NCI-H526 (cell line): Measurements from ENCODE around the gene ZBTB20.
A peak's percentile ranks its signal among the peaks of the same experiment; 100 is the strongest.
"Not testable (repeated sequence)": the region's sequence is repeated elsewhere in the genome, so short reads cannot be mapped to it uniquely, and the experiment has no call there.

Experiments used
- DNase-seq, 2 experiments: peaks; one replicate each; lab custom pipeline; 2025; lab: John Stamatoyannopoulos, UW

ZBTB20 gene

GRCh38 chr3:115147329-115148141 is 447 bp upstream of the ZBTB20 start:
- peak; percentile 99 for DNase-seq

DNA sequence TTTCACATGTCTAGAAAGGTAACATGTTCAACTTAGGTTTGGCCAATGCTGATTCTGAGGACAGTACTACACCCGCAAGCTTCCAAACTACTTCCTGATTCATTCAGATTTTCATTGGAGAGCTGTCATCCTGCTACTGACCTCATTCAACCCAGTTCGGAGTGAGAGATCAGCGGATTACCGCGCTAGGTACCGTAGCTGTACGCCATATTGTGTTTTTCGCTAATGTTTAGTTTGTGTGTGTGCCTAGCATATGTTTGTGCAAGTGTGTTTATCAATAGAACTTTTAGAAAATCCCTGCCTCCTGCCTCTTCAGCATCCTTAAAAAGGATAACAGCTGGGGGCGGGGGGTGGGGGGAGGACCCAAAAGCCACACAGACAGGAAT is 1.1 kb downstream of the ZBTB20 start:
- peak; percentile 12 to 60 for DNase-seq

GRCh38 chr3:115141033-115141757 is 5.9 kb downstream of the ZBTB20 start:
- no peak for DNase-seq

GRCh38 chr3:115139072-115139471 is 8.0 kb downstream of the ZBTB20 start:
- no peak for DNase-seq

DNA sequence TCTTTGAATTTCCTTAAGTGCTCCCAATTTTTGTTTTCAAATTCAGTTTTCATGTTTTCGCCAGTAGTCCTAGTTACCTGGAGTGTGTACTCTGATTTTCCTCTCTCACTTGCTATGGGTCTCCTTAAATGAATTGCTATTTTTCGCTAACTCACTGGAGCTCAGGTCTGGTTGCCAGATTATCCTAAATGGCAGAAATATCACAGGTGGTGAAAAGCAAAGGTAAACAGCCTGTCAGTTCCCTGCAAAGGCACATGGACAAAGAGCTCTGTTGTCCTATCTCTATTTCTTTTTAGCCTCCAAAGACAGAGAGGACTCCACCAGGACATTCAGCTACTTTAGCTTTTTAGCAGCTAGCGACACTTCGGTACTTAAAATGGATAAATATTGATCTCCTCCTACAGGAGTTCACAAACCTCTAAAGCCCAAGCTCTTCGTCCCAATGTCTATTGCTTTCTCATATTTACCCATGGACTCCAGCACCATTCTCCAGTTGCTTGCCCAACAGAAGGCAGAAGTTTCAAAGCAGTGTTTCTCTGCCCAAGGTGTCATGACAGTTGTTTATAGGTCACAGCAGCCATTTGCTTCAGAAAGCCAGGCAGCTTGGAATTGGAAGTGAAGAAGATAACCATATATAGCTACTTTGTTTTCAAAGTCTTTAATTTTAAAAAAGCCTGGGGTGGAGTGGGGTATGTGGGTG is 12.3 kb downstream of the ZBTB20 start:
- no peak for DNase-seq

DNA sequence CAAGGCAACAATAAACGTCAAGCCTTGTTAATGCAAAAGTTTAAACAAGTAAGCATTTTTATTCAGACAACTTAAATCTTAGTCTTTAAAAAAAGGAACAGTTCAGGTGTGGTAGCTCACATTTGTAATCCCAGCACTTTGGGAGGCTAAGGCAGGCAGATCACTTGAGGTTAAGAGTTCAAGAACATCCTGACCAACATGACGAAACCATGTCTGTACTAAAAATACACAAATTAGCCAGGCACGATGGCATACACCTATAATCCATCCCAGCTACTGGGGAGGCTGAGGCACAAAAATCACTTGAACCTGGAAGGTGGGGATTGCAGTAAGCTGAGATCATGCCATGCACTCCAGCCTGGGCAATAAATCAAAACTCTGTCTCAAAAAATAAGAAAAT is 19.9 kb downstream of the ZBTB20 start:
- no peak for DNase-seq

DNA sequence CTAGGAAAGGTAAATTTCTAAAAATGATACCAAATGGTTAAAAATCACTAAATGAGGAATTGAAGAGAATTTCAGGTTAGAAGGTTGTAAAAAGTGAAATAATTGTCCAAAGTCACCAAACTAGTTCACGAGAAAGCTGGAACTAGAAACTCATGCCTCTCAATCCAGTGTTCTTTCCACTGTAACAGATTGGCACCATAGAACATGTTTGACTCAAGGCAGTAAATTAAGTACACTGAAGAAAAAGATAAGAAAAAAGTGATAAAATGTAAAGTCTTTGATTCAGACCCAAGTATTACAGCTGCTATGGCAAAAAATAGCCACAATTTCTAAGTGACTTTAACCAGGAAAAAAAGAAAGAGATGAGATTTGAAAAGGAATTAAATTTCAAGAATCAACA is 26.5 kb downstream of the ZBTB20 start:
- no peak for DNase-seq

DNA sequence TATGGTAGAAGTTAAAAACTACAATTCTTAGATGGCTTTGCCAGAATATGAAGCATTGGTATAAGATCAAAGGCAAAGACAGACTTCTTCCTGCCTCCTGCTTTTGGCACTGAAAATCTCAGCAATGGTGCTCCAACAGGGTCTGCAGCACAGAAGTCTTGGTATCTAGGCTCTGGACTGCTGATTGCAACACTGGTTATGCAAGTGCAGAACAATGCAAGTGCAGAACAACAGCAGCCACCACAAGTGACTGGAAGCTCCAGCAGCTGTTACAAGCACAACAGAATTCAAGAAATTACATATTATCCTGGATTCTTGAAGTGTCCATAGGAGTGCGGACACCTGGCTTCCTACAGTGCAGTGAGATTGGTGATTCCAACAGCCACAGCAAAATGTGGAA is 33.7 kb downstream of the ZBTB20 start:
- no peak for DNase-seq

DNA sequence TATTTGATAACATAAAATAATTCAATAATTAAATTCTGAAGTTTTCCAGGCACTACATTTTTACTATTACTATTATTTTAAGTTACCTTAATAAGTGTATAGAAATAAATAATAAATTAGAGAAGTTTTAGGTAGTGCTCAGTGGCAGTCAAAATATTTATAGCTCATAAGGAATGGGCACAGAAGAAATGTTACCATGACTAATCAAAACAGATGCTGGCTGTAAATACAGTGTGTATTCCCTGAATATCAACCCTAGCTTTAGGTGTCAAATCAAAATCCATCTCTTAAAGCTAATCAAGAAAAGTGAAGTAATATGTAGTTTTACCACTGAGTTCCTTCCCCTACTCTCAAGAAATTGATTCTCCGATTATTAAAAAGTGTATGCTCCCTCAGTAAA is 35.5 kb downstream of the ZBTB20 start:
- DNase-seq: no peak

- no peak for DNase-seq
These were observed 36.3 kb downstream of the ZBTB20 start for GRCh38 chr3:115110830-115111229.

DNA sequence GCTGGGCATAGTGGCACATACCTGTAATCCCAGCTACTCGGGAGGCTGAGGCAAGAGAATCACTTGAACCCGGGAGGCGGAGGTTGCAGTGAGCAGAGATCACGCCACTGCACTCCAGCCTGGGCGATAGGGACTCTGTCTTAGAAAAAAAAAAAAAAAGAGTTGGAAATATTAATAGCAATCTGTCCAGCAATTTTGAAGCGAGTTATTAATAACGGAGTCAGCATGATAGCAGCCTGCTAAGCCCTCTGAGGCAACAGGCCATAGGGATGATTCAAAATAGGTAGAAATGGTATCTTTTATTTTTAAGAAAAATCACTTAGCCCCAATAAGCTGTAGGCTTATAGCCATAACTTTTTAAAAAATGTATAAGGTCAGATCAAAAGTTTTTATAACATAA is 37.0 kb downstream of the ZBTB20 start:
- DNase-seq: not testable (repeated sequence)

GRCh38 chr3:115108614-115109013 is 38.5 kb downstream of the ZBTB20 start:
- no peak for DNase-seq

DNA sequence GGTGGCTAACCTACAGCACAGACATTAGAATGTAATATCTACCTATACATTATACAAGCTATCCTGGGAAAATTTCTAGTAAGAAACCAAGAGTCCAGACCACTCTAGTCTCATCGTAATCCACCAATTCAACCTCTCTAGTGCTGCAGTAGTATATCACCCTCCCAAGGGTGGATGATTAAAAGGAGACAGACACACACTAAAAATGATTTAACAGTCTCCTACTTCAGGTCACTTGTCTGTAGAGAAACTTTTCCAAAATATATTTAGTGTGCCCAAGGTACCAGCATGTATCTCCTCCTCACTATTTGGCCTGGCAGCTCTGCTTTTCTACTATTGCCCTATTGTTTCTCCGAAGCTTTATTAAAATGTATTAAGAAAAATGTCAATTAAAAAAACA is 45.0 kb downstream of the ZBTB20 start:
- DNase-seq: no peak

DNA sequence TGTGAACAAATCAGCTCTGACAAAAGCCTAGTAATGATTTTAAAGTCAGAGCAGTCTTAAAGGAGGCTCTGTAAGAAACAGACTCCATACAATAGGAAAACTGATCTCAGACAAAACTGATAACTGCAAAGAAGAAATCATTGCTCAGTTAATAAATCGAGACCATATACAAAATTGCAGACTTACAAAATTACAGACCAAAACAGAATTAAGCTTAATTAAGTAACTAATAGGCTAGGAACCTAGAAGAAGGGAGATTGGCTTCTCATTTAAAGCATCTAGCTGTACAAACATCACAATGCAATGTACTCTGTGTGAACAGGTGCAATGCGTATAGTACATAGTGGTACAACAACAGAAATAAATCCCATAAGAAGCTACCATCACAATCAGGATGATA is 46.3 kb downstream of the ZBTB20 start:
- no peak for DNase-seq

GRCh38 chr3:115099986-115100571 is 47.0 kb downstream of the ZBTB20 start:
- DNase-seq: peak; percentile 23

DNA sequence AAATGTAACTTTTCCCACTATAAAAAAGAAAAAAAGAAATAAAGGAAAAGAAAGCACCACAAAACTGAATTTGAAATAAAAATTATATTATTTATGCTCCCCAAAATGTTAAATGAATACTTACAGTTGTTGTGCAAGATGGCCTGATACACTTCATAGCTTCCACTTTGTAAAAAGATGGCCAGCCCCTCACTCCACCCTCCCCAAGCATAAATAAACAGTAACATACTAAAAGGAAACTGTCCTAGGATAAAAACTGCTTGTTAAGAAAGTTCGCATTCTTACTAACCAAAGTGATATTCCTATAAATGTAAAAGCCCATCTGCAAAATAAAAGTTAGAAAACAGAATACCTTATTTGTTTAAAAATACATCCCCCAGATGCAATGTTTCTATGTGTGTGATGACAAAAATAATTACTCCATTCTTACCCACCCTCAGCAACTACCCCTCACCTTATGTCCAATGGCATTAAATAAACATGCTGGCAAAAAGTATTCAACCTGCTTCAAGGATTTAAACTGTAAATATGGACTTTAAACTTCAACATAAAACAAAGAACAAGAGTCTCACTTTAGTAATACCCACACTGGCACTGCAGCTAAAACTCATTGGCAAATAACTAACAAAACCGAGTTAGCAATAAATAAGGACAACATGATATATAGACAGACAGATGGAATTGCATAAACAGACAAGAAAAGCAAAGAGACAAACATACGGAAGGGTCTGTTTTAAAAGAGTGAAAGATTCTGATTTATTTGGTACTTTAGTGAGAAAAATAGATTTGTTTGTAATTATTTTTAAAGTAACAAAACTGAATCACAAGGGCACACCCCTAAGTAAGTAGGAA is 47.7 kb downstream of the ZBTB20 start:
- DNase-seq: no peak

DNA sequence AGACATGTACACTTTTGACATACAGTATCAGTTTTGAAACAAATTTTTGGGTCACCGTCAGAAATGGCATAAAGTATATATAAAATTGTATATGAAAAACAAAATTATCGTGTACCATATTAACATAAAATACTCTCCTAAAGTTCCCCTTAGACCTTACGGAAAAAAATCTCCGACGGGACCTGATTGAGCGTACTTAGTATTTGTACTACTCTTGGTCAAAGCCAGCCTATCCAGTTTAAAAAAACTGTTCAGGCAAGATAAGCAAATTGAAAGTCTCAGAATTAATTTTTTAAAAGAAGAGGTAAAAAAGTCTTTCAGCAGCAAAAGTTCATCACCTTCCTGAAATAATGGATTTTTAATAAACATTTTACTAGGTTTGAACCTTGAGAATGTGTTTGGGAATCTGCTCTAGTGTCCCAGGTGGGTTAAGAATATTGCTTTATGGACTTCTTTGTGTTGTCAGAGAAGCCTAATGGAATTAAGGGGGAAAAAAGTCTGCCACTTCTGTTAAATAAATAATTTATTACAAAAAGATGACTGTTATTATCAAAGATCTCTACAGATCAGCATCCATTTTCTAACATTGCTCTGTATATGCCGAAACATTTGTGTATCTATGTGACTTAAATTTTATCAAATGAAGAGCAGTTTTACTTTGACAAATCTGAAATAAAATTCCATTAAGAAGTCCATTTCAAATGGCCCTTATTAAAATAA is 48.6 kb downstream of the ZBTB20 start:
- DNase-seq: no peak

- no peak for DNase-seq
These were observed 51.9 kb downstream of the ZBTB20 start for GRCh38 chr3:115095236-115095635.

DNA sequence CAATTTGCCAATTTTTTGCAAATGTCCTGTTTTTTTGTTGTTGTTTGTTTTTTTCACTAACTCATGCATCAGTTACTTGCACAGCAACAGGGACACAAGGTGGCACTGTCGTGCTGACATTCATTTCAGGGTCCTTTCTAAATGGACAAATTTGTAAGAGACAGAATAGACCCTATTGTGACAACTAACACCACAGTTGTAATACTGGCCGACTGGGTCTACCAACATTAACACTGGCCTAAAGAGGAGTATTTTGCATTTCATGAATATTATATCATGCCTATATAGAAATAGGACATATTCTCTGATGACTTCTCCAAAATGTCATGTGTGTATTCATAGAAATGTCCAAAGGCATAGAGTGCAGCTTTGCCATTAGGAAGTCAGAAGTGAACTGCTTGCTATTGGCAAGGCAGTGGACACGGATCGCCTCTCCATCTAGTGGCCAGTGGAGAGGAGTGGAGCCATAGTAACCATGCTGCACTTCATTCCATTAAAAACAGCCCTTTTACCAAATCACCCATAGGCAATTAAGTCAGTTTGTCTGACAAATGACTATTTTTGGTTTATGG is 54.8 kb downstream of the ZBTB20 start:
- peak; percentile 58 to 80 for DNase-seq

DNA sequence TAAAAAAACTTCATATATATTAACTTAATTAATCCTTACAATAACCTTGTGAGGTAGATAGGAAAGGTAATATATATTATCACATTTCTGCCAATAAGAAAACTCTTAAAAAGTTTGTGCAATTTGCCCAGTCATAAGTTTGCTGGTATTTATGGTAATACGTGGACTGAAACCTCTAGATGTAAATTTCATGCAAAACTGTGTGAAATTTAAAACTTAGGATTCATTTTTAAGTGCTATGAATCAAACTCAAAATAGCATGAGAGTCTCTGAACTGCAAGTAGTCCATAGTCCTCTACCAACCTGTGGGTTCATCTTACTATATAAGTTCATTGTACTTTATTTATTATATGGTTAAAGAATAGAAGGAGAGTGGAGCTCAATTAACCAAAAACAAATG is 56.4 kb downstream of the ZBTB20 start:
- DNase-seq: peak in 1 of 2 experiments; percentile 5

GRCh38 chr3:115089481-115089880 is 57.6 kb downstream of the ZBTB20 start:
- no peak for DNase-seq
